Prostate gland (tissue), 2 donors: ENCODE measurements around the gene KRTAP13-3.

Experiments
- POLR2A ChIP-seq: fragments of 450-650 bp; IDR thresholded peaks from one replicate; pipeline ENCODE4 v1.6.1; 2016; ENCODE audit warnings: antibody characterized with exemption, mild to moderate bottlenecking
- POLR2AphosphoS5 ChIP-seq: sonication (generic); formaldehyde crosslinking; IDR thresholded peaks from one replicate; pipeline ENCODE4 v1.6.1; 2017; ENCODE audit warnings: antibody characterized with exemption
- TF ChIP-seq, protein P1 (sequence below), 4 experiments: fragments of 200-600 bp in 2 of 4; fragments of 450-650 bp in 2 of 4; sonication (generic) in 2 of 4; IDR thresholded peaks; 1 replicate in 3 of 4; 2 replicates in 1 of 4; pipeline ENCODE4 v1.5.1; 2016 to 2019; ENCODE audit warnings: antibody characterized with exemption in 4 of 4, mild to moderate bottlenecking in 2 of 4, moderate library complexity in 2 of 4

DNA sequence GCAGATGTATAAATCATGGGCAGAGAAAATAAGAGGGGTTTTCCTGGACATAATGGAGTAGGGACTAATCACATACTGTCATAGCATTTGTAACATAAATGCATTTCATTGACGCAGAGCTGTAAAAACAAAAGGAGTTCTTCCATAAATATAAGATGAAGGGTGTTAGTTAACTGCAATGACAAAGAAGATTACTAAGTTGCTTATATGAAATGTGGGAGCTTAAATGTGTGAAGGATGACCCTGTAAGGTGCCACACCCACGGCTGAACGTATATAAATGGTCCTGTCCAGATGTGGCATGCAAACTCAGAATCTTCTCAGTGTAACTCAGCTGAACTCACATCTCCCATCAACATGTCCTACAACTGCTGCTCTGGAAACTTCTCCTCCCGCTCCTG lies 30.0 kb downstream of the KRTAP13-3 start, which contains the start of gene KRTAP13-1:
- TF ChIP-seq, protein P1, sequence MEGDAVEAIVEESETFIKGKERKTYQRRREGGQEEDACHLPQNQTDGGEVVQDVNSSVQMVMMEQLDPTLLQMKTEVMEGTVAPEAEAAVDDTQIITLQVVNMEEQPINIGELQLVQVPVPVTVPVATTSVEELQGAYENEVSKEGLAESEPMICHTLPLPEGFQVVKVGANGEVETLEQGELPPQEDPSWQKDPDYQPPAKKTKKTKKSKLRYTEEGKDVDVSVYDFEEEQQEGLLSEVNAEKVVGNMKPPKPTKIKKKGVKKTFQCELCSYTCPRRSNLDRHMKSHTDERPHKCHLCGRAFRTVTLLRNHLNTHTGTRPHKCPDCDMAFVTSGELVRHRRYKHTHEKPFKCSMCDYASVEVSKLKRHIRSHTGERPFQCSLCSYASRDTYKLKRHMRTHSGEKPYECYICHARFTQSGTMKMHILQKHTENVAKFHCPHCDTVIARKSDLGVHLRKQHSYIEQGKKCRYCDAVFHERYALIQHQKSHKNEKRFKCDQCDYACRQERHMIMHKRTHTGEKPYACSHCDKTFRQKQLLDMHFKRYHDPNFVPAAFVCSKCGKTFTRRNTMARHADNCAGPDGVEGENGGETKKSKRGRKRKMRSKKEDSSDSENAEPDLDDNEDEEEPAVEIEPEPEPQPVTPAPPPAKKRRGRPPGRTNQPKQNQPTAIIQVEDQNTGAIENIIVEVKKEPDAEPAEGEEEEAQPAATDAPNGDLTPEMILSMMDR (IDR thresholded peaks at IDR 0.05), result no peak
- no peak for TF ChIP-seq POLR2A
- TF ChIP-seq POLR2AphosphoS5, result no peak
